Pulmonary artery endothelial cell (primary cell): ENCODE data around the gene LBHD1. TPM values are rescaled to one million over a fixed set of nuclear protein-coding genes. Genes with fewer than 3 reads are reported as not detected.
"Not testable (repeated sequence)": the region's sequence is repeated elsewhere in the genome, so short reads cannot be mapped to it uniquely, and the experiment has no call there.

Experiments used
- DNase-seq: peaks from one replicate; pipeline ENCODE4 v3.0.0-alpha.2; 2011; ENCODE audit warnings: low read depth, low spot score
- total RNA-seq: library from RNA; depleted of rRNA; stranded (reverse); fragments of >200 nt; gene quantifications from 2 replicates; pipeline ENCODE4 v1.2.3, GENCODE V29; 2014

The LBHD1 gene
- total RNA-seq, 1 donor from 2014 or later: 2.3 TPM

DNA sequence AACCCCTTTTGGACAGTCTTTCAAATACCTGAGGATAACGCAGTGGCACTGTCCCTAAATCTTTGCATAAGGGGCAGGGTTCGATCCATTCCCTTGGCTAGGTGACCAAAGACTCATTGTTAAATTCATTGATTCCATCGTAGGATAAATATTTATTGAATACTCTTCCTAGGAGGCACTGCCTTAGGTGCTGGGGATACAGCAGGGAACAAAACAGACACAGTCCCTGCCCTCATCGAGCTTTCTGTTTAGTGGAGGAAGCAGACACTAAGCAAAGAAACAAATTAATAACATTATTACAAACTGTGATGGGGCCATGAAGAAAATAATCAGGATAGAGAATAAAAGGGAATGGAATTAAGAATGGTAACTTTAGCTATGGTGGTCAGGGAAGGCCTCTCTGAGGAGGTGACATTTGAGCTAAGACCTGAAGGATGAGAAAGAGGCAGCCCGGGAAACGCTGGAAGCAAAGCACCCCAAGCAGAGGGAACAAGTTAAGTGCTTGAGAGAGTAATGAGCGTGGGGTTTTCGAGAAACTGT is 51.0 kb downstream of the LBHD1 start:
- DNase-seq: no peak

DNA sequence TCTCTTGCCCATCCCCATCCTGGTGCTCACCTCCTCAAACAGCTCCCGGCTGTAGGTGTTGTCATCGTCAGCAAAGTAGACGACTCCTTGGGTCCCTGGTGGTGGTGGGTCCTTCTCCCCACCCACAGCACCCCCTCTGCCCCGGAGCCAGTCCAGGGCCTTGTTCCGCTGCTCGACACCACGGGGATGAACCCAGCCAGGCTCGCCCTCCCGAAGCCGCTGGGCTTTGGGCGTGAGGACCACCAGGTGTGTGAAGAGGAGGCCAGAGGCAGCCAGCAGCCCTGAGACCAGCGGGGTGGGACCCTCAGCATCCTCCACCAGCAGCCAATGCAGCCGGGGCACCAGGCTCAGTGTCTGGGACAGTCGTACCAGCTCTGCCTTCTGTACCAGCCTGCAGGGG is 55.1 kb downstream of the LBHD1 start:
- DNase-seq: not testable (repeated sequence)

DNA sequence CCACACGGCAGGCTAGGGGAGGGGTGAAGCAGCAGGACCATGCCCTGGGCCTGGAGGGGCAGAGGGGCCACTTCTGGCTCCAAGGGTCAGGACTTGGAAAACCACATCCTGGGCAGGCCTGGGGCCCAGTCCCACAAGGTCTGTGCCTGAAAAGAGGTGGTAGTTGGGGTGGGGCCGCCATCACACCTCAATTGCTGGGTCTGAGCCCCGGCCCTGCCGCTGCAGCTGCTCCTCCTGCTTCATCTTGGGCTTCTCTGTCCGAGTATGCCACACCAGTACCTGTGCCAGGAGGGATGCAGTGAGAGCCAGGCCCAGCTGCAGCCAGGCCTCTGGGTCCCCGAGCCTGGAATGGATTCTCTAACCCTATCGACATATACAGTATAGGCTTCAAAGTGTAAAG is 56.5 kb downstream of the LBHD1 start:
- no peak for DNase-seq

DNA sequence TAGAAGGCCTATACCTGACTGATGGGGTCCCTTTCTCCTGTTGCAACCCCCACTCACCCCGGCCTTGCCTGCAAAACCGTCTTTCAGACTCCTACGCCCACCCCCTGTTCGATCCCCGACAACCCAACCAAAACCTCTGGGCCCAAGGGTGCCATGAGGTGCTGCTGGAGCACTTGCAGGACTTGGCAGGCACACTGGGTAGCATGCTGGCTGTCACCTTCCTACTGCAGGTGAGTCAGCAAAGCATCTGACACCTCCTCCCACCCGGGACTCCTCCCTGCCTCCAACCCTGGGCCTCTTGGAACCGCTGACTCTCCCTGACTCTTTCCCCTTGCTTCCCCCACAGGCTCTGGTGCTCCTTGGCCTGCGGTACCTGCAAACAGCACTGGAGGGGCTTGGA is 57.8 kb downstream of the LBHD1 start:
- DNase-seq: no peak

DNA sequence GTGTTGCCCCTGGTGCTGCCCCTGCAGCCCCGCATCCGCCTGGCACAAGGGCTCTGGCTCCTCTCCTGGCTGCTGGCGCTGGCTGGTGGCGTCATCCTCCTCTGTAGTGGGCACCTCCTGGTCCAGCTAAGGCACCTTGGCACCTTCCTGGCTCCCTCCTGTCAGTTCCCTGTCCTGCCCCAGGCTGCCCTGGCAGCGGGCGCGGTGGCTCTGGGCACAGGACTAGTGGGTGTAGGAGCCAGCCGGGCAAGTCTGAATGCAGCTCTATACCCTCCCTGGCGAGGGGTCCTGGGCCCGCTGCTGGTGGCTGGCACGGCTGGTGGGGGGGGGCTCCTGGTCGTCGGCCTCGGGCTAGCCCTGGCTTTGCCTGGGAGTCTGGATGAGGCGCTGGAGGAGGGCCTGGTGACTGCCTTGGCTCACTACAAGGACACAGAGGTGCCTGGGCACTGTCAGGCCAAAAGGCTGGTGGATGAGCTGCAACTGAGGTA is 58.7 kb downstream of the LBHD1 start:
- no peak for DNase-seq

Other genes starting within 250 kb of the LBHD1 start
- 479 and 591 TPM in 2 replicates for gene AHNAK, start 125.5 kb downstream of the LBHD1 start, total RNA-seq
- gene EEF1G, start 98.4 kb downstream of the LBHD1 start, total RNA-seq: 1,341 and 1,809 TPM in 2 replicates
- 7.7 and 9.6 TPM in 2 replicates for gene TUT1, start 80.7 kb downstream of the LBHD1 start, total RNA-seq
- gene MTA2, start 70.4 kb downstream of the LBHD1 start, total RNA-seq: 262 and 269 TPM in 2 replicates
- gene EML3, start 59.5 kb downstream of the LBHD1 start, total RNA-seq: 32.1 and 34.8 TPM in 2 replicates
- 6.1 and 11.1 TPM in 2 replicates for gene ROM1, start 59.0 kb downstream of the LBHD1 start, total RNA-seq
- gene B3GAT3, start 50.3 kb downstream of the LBHD1 start, total RNA-seq: 17.0 and 19.3 TPM in 2 replicates
- 272 and 287 TPM in 2 replicates for gene GANAB, start 25.7 kb downstream of the LBHD1 start, total RNA-seq
- gene INTS5, start 19.0 kb downstream of the LBHD1 start, total RNA-seq: 25.5 and 26.2 TPM in 2 replicates
- gene C11orf98, start 7.1 kb downstream of the LBHD1 start, total RNA-seq: 40.5 and 49.2 TPM in 2 replicates
- 7.5 TPM in 2 replicates for gene CSKMT, start 7.0 kb downstream of the LBHD1 start, total RNA-seq
- gene UQCC3, start 594 bp downstream of the LBHD1 start, total RNA-seq: 10.0 and 13.0 TPM in 2 replicates
- 153 and 182 TPM in 2 replicates for gene UBXN1, start 6.8 kb upstream of the LBHD1 start, total RNA-seq
- gene LRRN4CL, start 17.3 kb upstream of the LBHD1 start, total RNA-seq: under 0.01 and 0.04 TPM in 2 replicates
- gene BSCL2, start 35.2 kb upstream of the LBHD1 start, total RNA-seq: 18.8 and 20.9 TPM in 2 replicates
- gene GNG3, start 35.4 kb upstream of the LBHD1 start, total RNA-seq: not detected in 2 replicates
- 11.6 and 14.2 TPM in 2 replicates for gene HNRNPUL2, start 55.2 kb upstream of the LBHD1 start, total RNA-seq
- gene TTC9C, start 56.2 kb upstream of the LBHD1 start, total RNA-seq: 32.8 and 34.2 TPM in 2 replicates
- 8.7 and 12.1 TPM in 2 replicates for gene ZBTB3, start 81.9 kb upstream of the LBHD1 start, total RNA-seq
- 58.6 and 85.9 TPM in 2 replicates for gene POLR2G, start 89.3 kb upstream of the LBHD1 start, total RNA-seq
- gene TAF6L, start 99.1 kb upstream of the LBHD1 start, total RNA-seq: 20.3 and 29.1 TPM in 2 replicates
- 25.2 and 30.3 TPM in 2 replicates for gene TMEM179B, start 115.1 kb upstream of the LBHD1 start, total RNA-seq
- 12.5 and 14.1 TPM in 2 replicates for gene TMEM223, start 119.7 kb upstream of the LBHD1 start, total RNA-seq
- 14.8 and 38.9 TPM in 2 replicates for gene NXF1, start 133.2 kb upstream of the LBHD1 start, total RNA-seq
- 35.9 and 39.6 TPM in 2 replicates for gene STX5, start 159.8 kb upstream of the LBHD1 start, total RNA-seq
- gene TEX54, start 160.6 kb upstream of the LBHD1 start, total RNA-seq: 0.26 TPM in 1 of 2 replicates, not detected in the other
- 71.1 and 71.2 TPM in 2 replicates for gene WDR74, start 167.3 kb upstream of the LBHD1 start, total RNA-seq
- 140 and 175 TPM in 2 replicates for gene SLC3A2, start 208.6 kb upstream of the LBHD1 start, total RNA-seq
- not detected in 2 replicates for gene CHRM1, start 249.1 kb upstream of the LBHD1 start, total RNA-seq